ENCODE results near the gene ZNF491. TPM values are rescaled to one million over a fixed set of nuclear protein-coding genes. Genes with fewer than 3 reads are reported as not detected.

ZNF491 gene
- not detected in 5 replicates for total RNA-seq (2022; extraction: Qiagen RNA extraction)

GRCh38 chr19:11798391-11799330 is at the start of gene ZNF491:
TSS of gene ZNF491 (plus strand) at chr19:11798523. CDS start at chr19:11805954, 7,431 bp downstream.

GRCh38 chr19:11766597-11767591 is 31.4 kb upstream of the ZNF491 start, which contains the start of gene ZNF441:
TSS of gene ZNF441 (plus strand) at chr19:11767000. CDS start at chr19:11767194, 194 bp downstream.

GRCh38 chr19:11814029-11814699 is 15.8 kb downstream of the ZNF491 start, which contains the start of gene ZNF440:
TSS of gene ZNF440 (plus strand) at chr19:11814273. CDS start at chr19:11814448, 175 bp downstream.

GRCh38 chr19:11848594-11849469 is 50.5 kb downstream of the ZNF491 start, which contains the start of gene ZNF439:
TSS of gene ZNF439 (plus strand) at chr19:11848726. CDS start at chr19:11848868, 142 bp downstream.

Other genes with a start within 250 kb of the ZNF491 start
- 99.4 to 117 TPM (median 107 TPM) in 5 replicates for gene ELOF1, start 239.3 kb upstream of the ZNF491 start, total RNA-seq (2022; extraction: Qiagen RNA extraction)
- gene ACP5, start 220.9 kb upstream of the ZNF491 start, total RNA-seq (2022; extraction: Qiagen RNA extraction): 0.12 to 0.51 TPM (median 0.25 TPM) in 4 of 5 replicates, not detected in the other
- gene ZNF627, start 201.0 kb upstream of the ZNF491 start, total RNA-seq (2022; extraction: Qiagen RNA extraction): 2.7 to 5.4 TPM (median 3.6 TPM) in 5 replicates
- gene ZNF823, start 59.6 kb upstream of the ZNF491 start, total RNA-seq (2022; extraction: Qiagen RNA extraction): 1.9 to 3.1 TPM (median 2.7 TPM) in 5 replicates
- gene ZNF441, start 31.5 kb upstream of the ZNF491 start, total RNA-seq (2022; extraction: Qiagen RNA extraction): 0.02 TPM in 2 of 5 replicates, not detected in the others
- gene ZNF440, start 15.8 kb downstream of the ZNF491 start, total RNA-seq (2022; extraction: Qiagen RNA extraction): 0.02 to 0.04 TPM (median 0.03 TPM) in 3 of 5 replicates, not detected in the others
- not detected in 5 replicates for gene ZNF439, start 50.2 kb downstream of the ZNF491 start, total RNA-seq (2022; extraction: Qiagen RNA extraction)
- gene ZNF69, start 89.3 kb downstream of the ZNF491 start, total RNA-seq (2022; extraction: Qiagen RNA extraction): not detected in 5 replicates
- gene ZNF700, start 126.6 kb downstream of the ZNF491 start, total RNA-seq (2022; extraction: Qiagen RNA extraction): 0.26 to 0.55 TPM (median 0.29 TPM) in 5 replicates
- gene ZNF763, start 166.5 kb downstream of the ZNF491 start, total RNA-seq (2022; extraction: Qiagen RNA extraction): not detected in 5 replicates
- gene ZNF433, start 237.2 kb downstream of the ZNF491 start, total RNA-seq (2022; extraction: Qiagen RNA extraction): not detected in 5 replicates

All from A549 treated with CORT108297 at 1 μM for 4 hours (cell line).